Measurements from ENCODE around the gene SEC14L2. TPM values are rescaled to one million over a fixed set of nuclear protein-coding genes. Genes with fewer than 3 reads are reported as not detected.

The SEC14L2 gene
- total and polyA plus RNA-seq, 4 donors: 6.5 to 110 (median 49.6) TPM

DNA sequence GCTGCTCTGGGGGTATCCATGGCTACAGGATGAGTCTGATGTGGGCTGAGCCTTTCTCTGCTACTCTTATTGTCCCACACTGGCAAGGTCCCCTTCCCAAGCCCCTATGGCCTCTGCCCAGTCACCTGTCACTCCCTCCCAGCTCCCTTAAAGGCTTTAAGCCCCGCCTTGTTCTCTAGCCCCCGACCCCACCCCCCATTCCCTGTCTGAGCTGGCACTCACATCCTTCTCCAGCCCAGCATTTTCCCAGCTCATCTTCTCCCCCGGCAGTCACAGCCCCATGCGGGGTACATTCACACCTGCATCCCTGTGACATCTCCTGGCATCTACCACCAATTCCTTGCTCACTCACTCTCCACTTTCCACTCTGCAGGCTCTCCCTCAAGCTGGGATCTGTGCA lies 33.1 kb downstream of the SEC14L2 start (continued):
- TF ChIP-seq, protein P1, sequence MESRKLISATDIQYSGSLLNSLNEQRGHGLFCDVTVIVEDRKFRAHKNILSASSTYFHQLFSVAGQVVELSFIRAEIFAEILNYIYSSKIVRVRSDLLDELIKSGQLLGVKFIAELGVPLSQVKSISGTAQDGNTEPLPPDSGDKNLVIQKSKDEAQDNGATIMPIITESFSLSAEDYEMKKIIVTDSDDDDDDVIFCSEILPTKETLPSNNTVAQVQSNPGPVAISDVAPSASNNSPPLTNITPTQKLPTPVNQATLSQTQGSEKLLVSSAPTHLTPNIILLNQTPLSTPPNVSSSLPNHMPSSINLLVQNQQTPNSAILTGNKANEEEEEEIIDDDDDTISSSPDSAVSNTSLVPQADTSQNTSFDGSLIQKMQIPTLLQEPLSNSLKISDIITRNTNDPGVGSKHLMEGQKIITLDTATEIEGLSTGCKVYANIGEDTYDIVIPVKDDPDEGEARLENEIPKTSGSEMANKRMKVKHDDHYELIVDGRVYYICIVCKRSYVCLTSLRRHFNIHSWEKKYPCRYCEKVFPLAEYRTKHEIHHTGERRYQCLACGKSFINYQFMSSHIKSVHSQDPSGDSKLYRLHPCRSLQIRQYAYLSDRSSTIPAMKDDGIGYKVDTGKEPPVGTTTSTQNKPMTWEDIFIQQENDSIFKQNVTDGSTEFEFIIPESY (IDR thresholded peaks at IDR 0.05): no peak
- TF ChIP-seq YY1 (IDR thresholded peaks at IDR 0.05) (no peak), NR2F2 (IDR thresholded peaks at IDR 0.05) (no peak)
- TF ChIP-seq, protein P2, sequence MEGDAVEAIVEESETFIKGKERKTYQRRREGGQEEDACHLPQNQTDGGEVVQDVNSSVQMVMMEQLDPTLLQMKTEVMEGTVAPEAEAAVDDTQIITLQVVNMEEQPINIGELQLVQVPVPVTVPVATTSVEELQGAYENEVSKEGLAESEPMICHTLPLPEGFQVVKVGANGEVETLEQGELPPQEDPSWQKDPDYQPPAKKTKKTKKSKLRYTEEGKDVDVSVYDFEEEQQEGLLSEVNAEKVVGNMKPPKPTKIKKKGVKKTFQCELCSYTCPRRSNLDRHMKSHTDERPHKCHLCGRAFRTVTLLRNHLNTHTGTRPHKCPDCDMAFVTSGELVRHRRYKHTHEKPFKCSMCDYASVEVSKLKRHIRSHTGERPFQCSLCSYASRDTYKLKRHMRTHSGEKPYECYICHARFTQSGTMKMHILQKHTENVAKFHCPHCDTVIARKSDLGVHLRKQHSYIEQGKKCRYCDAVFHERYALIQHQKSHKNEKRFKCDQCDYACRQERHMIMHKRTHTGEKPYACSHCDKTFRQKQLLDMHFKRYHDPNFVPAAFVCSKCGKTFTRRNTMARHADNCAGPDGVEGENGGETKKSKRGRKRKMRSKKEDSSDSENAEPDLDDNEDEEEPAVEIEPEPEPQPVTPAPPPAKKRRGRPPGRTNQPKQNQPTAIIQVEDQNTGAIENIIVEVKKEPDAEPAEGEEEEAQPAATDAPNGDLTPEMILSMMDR (IDR thresholded peaks at IDR 0.05; ENCODE audit: low read depth, low read length, missing input control): no peak

DNA sequence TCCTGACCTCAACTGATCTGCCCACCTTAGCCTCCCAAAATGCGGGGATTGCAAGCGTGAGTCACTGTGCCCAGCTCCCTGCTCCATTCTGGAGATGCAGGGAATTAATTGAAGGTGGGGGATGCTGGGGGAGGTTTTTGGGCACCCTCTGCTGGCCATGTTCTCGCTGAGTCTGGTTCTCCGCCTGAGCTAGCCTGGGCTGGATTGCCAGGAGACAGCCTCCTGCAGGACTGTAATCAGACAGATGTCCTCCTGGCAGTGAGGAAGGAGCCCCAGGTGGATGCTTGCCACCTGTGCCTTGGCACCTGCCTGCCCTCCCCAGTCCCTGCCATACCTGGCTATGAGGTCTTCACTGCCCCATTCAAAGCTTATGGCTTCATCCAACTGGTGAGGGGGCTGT lies 34.1 kb downstream of the SEC14L2 start:
- 92% methylated on average over 4 of the region's 4 CpGs for WGBS

DNA sequence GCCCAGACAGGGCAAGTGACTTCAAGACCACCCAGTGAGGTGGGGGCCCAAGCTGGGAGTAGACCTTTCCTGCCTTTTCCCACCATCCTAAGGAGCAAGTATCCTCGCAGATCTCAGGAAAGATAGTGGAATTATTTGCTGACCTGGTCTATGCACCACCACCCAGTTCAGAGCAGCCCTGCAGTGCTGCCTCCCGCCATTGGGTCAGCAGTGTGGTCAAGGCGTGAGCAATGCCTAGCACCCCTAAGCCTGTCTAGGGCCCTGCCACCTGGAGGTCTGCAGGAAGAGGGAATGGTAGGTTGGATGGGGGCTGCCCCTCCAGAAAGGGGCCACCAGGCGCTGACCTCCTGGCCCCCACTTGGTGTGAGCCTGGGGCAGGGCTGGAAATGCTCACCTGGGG lies 35.3 kb downstream of the SEC14L2 start:
- peaks cover 4 to 28% (median 18%) of the 10 kb centered on the region in 4 donors for H3K4me1 ChIP-seq (ENCODE audit: control insufficient read depth in 4 of 4, insufficient read depth in 4 of 4, low read length in 3 of 4)
- no peak overlapping the region for H3K9ac ChIP-seq (ENCODE audit: low read depth in 1 of 2, low read length in 2 of 2)
- H3K4me3 ChIP-seq (ENCODE audit: low read depth in 1 of 3, low read length in 3 of 3): no peak overlapping the region
- no peak overlapping the region for H3K27ac ChIP-seq (ENCODE audit: low read depth in 1 of 2, low read length in 2 of 2)
- no peaks in the 10 kb centered on the region for H3K27me3 ChIP-seq (ENCODE audit: control insufficient read depth in 4 of 4, insufficient read depth in 4 of 4, low read length in 3 of 4)
- peaks cover 0 to 4% (median 0%) of the 10 kb centered on the region in 4 donors for H3K36me3 ChIP-seq (ENCODE audit: control insufficient read depth in 4 of 4, insufficient read depth in 3 of 4, low read depth in 1 of 4, low read length in 3 of 4)
- H3K9me3 ChIP-seq (ENCODE audit: control insufficient read depth in 4 of 4, low read length in 3 of 4): no peaks in the 10 kb centered on the region
- WGBS: 86% methylated on average over 4 of the region's 4 CpGs
- DNase-seq (ENCODE audit: low spot score): no peak
- TF ChIP-seq, protein P3, sequence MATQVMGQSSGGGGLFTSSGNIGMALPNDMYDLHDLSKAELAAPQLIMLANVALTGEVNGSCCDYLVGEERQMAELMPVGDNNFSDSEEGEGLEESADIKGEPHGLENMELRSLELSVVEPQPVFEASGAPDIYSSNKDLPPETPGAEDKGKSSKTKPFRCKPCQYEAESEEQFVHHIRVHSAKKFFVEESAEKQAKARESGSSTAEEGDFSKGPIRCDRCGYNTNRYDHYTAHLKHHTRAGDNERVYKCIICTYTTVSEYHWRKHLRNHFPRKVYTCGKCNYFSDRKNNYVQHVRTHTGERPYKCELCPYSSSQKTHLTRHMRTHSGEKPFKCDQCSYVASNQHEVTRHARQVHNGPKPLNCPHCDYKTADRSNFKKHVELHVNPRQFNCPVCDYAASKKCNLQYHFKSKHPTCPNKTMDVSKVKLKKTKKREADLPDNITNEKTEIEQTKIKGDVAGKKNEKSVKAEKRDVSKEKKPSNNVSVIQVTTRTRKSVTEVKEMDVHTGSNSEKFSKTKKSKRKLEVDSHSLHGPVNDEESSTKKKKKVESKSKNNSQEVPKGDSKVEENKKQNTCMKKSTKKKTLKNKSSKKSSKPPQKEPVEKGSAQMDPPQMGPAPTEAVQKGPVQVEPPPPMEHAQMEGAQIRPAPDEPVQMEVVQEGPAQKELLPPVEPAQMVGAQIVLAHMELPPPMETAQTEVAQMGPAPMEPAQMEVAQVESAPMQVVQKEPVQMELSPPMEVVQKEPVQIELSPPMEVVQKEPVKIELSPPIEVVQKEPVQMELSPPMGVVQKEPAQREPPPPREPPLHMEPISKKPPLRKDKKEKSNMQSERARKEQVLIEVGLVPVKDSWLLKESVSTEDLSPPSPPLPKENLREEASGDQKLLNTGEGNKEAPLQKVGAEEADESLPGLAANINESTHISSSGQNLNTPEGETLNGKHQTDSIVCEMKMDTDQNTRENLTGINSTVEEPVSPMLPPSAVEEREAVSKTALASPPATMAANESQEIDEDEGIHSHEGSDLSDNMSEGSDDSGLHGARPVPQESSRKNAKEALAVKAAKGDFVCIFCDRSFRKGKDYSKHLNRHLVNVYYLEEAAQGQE (IDR thresholded peaks at IDR 0.05): no peak
- TF ChIP-seq FOXA1 (IDR thresholded peaks at IDR 0.05): no peak
- TF ChIP-seq FOXA2 (IDR thresholded peaks at IDR 0.05): no peak
- TF ChIP-seq SP1 (IDR thresholded peaks at IDR 0.05): no peak
- TF ChIP-seq JUND (IDR thresholded peaks at IDR 0.05): no peak
- TF ChIP-seq HNF4A (conservative IDR thresholded peaks at IDR 0.05): no peak
- TF ChIP-seq RXRA (IDR thresholded peaks at IDR 0.05): no peak
- TF ChIP-seq, protein P1 (IDR thresholded peaks at IDR 0.05): no peak
- TF ChIP-seq TAF1 (conservative IDR thresholded peaks at IDR 0.05): no peak
- TF ChIP-seq NR2F2 (IDR thresholded peaks at IDR 0.05): no peak
- TF ChIP-seq, protein P2 (IDR thresholded peaks at IDR 0.05; ENCODE audit: low read depth, low read length, missing input control): no peak

More for the DNA sequence above, 34.1 kb downstream of the SEC14L2 start:
- peaks cover 0 to 5% (median 0%) of the 10 kb centered on the region in 4 donors for H3K36me3 ChIP-seq (ENCODE audit: control insufficient read depth in 4 of 4, insufficient read depth in 3 of 4, low read depth in 1 of 4, low read length in 3 of 4)
- H3K9ac ChIP-seq (ENCODE audit: low read depth in 1 of 2, low read length in 2 of 2): no peak overlapping the region
- no peaks in the 10 kb centered on the region for H3K27me3 ChIP-seq (ENCODE audit: control insufficient read depth in 4 of 4, insufficient read depth in 4 of 4, low read length in 3 of 4)
- peaks cover 4 to 33% (median 23%) of the 10 kb centered on the region in 4 donors for H3K4me1 ChIP-seq (ENCODE audit: control insufficient read depth in 4 of 4, insufficient read depth in 4 of 4, low read length in 3 of 4)
- no peak for DNase-seq (ENCODE audit: low spot score)
- no peak for TF ChIP-seq HNF4G (IDR thresholded peaks at IDR 0.05)
- TF ChIP-seq, protein P4, sequence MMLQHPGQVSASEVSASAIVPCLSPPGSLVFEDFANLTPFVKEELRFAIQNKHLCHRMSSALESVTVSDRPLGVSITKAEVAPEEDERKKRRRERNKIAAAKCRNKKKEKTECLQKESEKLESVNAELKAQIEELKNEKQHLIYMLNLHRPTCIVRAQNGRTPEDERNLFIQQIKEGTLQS (IDR thresholded peaks at IDR 0.05): no peak
- TF ChIP-seq FOXA2 (IDR thresholded peaks at IDR 0.05): no peak
- TF ChIP-seq, protein P1 (IDR thresholded peaks at IDR 0.05): no peak
- no peak for TF ChIP-seq RAD21 (IDR thresholded peaks at IDR 0.05)
- no peak overlapping the region for H3K27ac ChIP-seq (ENCODE audit: low read depth in 1 of 2, low read length in 2 of 2)
- H3K4me3 ChIP-seq (ENCODE audit: low read depth in 1 of 3, low read length in 3 of 3): no peak overlapping the region
- H3K9me3 ChIP-seq (ENCODE audit: control insufficient read depth in 4 of 4, low read length in 3 of 4): no peaks in the 10 kb centered on the region
